Measurements from ENCODE around the gene MSH2. TPM values are rescaled to one million over a fixed set of nuclear protein-coding genes. Genes with fewer than 3 reads are reported as not detected.
"Not testable (repeated sequence)": the region's sequence is repeated elsewhere in the genome, so short reads cannot be mapped to it uniquely, and the experiment has no call there.

Gene MSH2
- total RNA-seq, 1 donor, result 6.6 TPM

GRCh38 chr2:47433445-47433844 lies 30.5 kb downstream of the MSH2 start:
- H3K4me1 ChIP-seq (ENCODE audit: insufficient read depth, low read length); H3K4me3 ChIP-seq (ENCODE audit: low read length); H3K27me3 ChIP-seq (ENCODE audit: insufficient read depth, low read length); H3K9me3 ChIP-seq (ENCODE audit: low read depth, low read length): not testable (repeated sequence)

GRCh38 chr2:47437287-47437686 lies 34.3 kb downstream of the MSH2 start:
- no peaks in the 10 kb centered on the region for H3K9me3 ChIP-seq (ENCODE audit: low read depth, low read length)
- no peak overlapping the region for H3K4me3 ChIP-seq (ENCODE audit: low read length)

GRCh38 chr2:47438106-47438505 lies 35.1 kb downstream of the MSH2 start:
- Histone ChIP-seq H3K27me3 (ENCODE audit: insufficient read depth, low read length) (no peaks in the 10 kb centered on the region), H3K9me3 (ENCODE audit: low read depth, low read length) (no peaks in the 10 kb centered on the region), H3K4me3 (ENCODE audit: low read length) (no peak overlapping the region), H3K4me1 (ENCODE audit: insufficient read depth, low read length) (no peaks in the 10 kb centered on the region)

More at GRCh38 chr2:47437287-47437686, 34.3 kb downstream of the MSH2 start:
- no peaks in the 10 kb centered on the region for H3K4me1 ChIP-seq (ENCODE audit: insufficient read depth, low read length)
- H3K27me3 ChIP-seq (ENCODE audit: insufficient read depth, low read length), result no peaks in the 10 kb centered on the region

GRCh38 chr2:47438783-47439182 lies 35.8 kb downstream of the MSH2 start:
- H3K4me3 ChIP-seq (ENCODE audit: low read length), result no peak overlapping the region
- no peaks in the 10 kb centered on the region for H3K9me3 ChIP-seq (ENCODE audit: low read depth, low read length)
- H3K27me3 ChIP-seq (ENCODE audit: insufficient read depth, low read length), result no peaks in the 10 kb centered on the region
- no peaks in the 10 kb centered on the region for H3K4me1 ChIP-seq (ENCODE audit: insufficient read depth, low read length)

- no peak overlapping the region for H3K4me3 ChIP-seq (ENCODE audit: low read length)
- H3K27me3 ChIP-seq (ENCODE audit: insufficient read depth, low read length), result no peaks in the 10 kb centered on the region
- no peaks in the 10 kb centered on the region for H3K9me3 ChIP-seq (ENCODE audit: low read depth, low read length)
Measured at GRCh38 chr2:47451790-47452189, 48.8 kb downstream of the MSH2 start.

GRCh38 chr2:47452761-47453160 lies 49.8 kb downstream of the MSH2 start:
- H3K9me3 ChIP-seq (ENCODE audit: low read depth, low read length), result no peaks in the 10 kb centered on the region
- H3K4me3 ChIP-seq (ENCODE audit: low read length), result no peak overlapping the region
- no peaks in the 10 kb centered on the region for H3K27me3 ChIP-seq (ENCODE audit: insufficient read depth, low read length)
- peaks cover 10% of the 10 kb centered on the region for H3K4me1 ChIP-seq (ENCODE audit: insufficient read depth, low read length)

More at GRCh38 chr2:47451790-47452189, 48.8 kb downstream of the MSH2 start:
- H3K4me1 ChIP-seq (ENCODE audit: insufficient read depth, low read length), result peaks cover under 1% of the 10 kb centered on the region

- not testable (repeated sequence) for H3K27me3 ChIP-seq (ENCODE audit: insufficient read depth, low read length); H3K4me3 ChIP-seq (ENCODE audit: low read length); H3K9me3 ChIP-seq (ENCODE audit: low read depth, low read length)
- peaks cover 12% of the 10 kb centered on the region for H3K4me1 ChIP-seq (ENCODE audit: insufficient read depth, low read length)
Measured at GRCh38 chr2:47454818-47455217, 51.9 kb downstream of the MSH2 start.

GRCh38 chr2:47455411-47455810 lies 52.5 kb downstream of the MSH2 start:
- no peaks in the 10 kb centered on the region for H3K27me3 ChIP-seq (ENCODE audit: insufficient read depth, low read length)
- no peak overlapping the region for H3K4me3 ChIP-seq (ENCODE audit: low read length)
- H3K4me1 ChIP-seq (ENCODE audit: insufficient read depth, low read length), result peaks cover 12% of the 10 kb centered on the region
- H3K9me3 ChIP-seq (ENCODE audit: low read depth, low read length), result no peaks in the 10 kb centered on the region

- no peaks in the 10 kb centered on the region for H3K27me3 ChIP-seq (ENCODE audit: insufficient read depth, low read length)
- H3K4me1 ChIP-seq (ENCODE audit: insufficient read depth, low read length), result peaks cover 12% of the 10 kb centered on the region
- H3K9me3 ChIP-seq (ENCODE audit: low read depth, low read length), result no peaks in the 10 kb centered on the region
- H3K4me3 ChIP-seq (ENCODE audit: low read length), result no peak overlapping the region
Measured at GRCh38 chr2:47456851-47457250, 53.9 kb downstream of the MSH2 start.

- peaks cover 12% of the 10 kb centered on the region for H3K4me1 ChIP-seq (ENCODE audit: insufficient read depth, low read length)
- H3K4me3 ChIP-seq (ENCODE audit: low read length), result no peak overlapping the region
- no peaks in the 10 kb centered on the region for H3K27me3 ChIP-seq (ENCODE audit: insufficient read depth, low read length)
- H3K9me3 ChIP-seq (ENCODE audit: low read depth, low read length), result no peaks in the 10 kb centered on the region
Measured at GRCh38 chr2:47457268-47457667, 54.3 kb downstream of the MSH2 start.

- Histone ChIP-seq H3K4me1 (ENCODE audit: insufficient read depth, low read length) (peaks cover 12% of the 10 kb centered on the region), H3K9me3 (ENCODE audit: low read depth, low read length) (no peaks in the 10 kb centered on the region), H3K27me3 (ENCODE audit: insufficient read depth, low read length) (no peaks in the 10 kb centered on the region), H3K4me3 (ENCODE audit: low read length) (no peak overlapping the region)
Measured at GRCh38 chr2:47459021-47459420, 56.1 kb downstream of the MSH2 start.

- Histone ChIP-seq H3K9me3 (ENCODE audit: low read depth, low read length) (no peaks in the 10 kb centered on the region), H3K4me3 (ENCODE audit: low read length) (no peak overlapping the region), H3K4me1 (ENCODE audit: insufficient read depth, low read length) (peaks cover 12% of the 10 kb centered on the region), H3K27me3 (ENCODE audit: insufficient read depth, low read length) (no peaks in the 10 kb centered on the region)
Measured at GRCh38 chr2:47460766-47461165, 57.8 kb downstream of the MSH2 start.

GRCh38 chr2:47471429-47472116 lies 68.6 kb downstream of the MSH2 start:
- H3K4me3 ChIP-seq (ENCODE audit: low read length), result no peak overlapping the region

GRCh38 chr2:47479863-47480262 lies 76.9 kb downstream of the MSH2 start:
- H3K4me3 ChIP-seq (ENCODE audit: low read length), result no peak overlapping the region
- H3K9me3 ChIP-seq (ENCODE audit: low read depth, low read length), result no peaks in the 10 kb centered on the region
- no peaks in the 10 kb centered on the region for H3K27me3 ChIP-seq (ENCODE audit: insufficient read depth, low read length)
- H3K4me1 ChIP-seq (ENCODE audit: insufficient read depth, low read length), result no peaks in the 10 kb centered on the region

More at GRCh38 chr2:47471429-47472116, 68.6 kb downstream of the MSH2 start:
- H3K4me1 ChIP-seq (ENCODE audit: insufficient read depth, low read length), result no peaks in the 10 kb centered on the region
- H3K27me3 ChIP-seq (ENCODE audit: insufficient read depth, low read length), result no peaks in the 10 kb centered on the region
- H3K9me3 ChIP-seq (ENCODE audit: low read depth, low read length), result no peaks in the 10 kb centered on the region

GRCh38 chr2:47483191-47483590 lies 80.2 kb downstream of the MSH2 start:
- no peaks in the 10 kb centered on the region for H3K27me3 ChIP-seq (ENCODE audit: insufficient read depth, low read length)
- H3K4me1 ChIP-seq (ENCODE audit: insufficient read depth, low read length), result peaks cover 11% of the 10 kb centered on the region
- H3K9me3 ChIP-seq (ENCODE audit: low read depth, low read length), result no peaks in the 10 kb centered on the region
- H3K4me3 ChIP-seq (ENCODE audit: low read length), result no peak overlapping the region

GRCh38 chr2:47484396-47484795 lies 81.4 kb downstream of the MSH2 start:
- peaks cover 11% of the 10 kb centered on the region for H3K4me1 ChIP-seq (ENCODE audit: insufficient read depth, low read length)
- H3K4me3 ChIP-seq (ENCODE audit: low read length), result no peak overlapping the region
- no peaks in the 10 kb centered on the region for H3K9me3 ChIP-seq (ENCODE audit: low read depth, low read length)
- no peaks in the 10 kb centered on the region for H3K27me3 ChIP-seq (ENCODE audit: insufficient read depth, low read length)

Measured in mononuclear cell (primary cell).